Measurements from ENCODE around the gene EIF3F.

The EIF3F gene, protein sequence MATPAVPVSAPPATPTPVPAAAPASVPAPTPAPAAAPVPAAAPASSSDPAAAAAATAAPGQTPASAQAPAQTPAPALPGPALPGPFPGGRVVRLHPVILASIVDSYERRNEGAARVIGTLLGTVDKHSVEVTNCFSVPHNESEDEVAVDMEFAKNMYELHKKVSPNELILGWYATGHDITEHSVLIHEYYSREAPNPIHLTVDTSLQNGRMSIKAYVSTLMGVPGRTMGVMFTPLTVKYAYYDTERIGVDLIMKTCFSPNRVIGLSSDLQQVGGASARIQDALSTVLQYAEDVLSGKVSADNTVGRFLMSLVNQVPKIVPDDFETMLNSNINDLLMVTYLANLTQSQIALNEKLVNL

DNA sequence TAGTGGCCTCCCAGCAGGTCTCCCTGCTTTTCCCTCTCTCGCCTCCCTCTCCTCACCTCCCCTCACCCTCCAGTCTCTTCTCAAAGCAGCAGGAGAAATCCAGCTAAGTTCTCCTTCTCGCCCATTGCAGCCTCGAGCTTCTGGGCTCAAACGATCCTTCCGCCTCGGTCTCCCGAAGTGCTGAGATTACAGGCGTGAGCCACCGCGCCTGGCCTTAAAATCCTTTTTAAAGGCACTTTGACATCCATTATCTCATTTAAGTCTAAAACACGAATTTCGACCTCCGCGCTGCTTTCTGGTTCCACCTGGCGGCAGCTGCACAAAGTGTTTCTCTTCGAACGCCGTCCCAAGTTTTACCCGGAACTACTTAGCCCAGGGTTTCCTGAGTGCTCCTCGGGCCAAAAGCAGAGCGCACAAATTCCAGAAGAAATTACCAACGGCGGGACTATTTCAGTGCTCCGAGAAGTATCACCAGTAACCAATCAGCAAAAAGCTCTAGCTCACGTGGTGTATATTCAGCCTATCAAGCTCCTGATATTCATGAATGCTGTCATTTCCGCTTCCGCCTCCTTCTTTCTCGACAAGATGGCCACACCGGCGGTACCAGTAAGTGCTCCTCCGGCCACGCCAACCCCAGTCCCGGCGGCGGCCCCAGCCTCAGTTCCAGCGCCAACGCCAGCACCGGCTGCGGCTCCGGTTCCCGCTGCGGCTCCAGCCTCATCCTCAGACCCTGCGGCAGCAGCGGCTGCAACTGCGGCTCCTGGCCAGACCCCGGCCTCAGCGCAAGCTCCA is at the start of gene EIF3F:
Gene EIF3F, plus strand, starts transcription at position 570 of the 792 bp plus-strand sequence. Its CDS starts 16 bp downstream, at position 586.
- DNase-seq (ENCODE audit: low read depth in 2 of 2), result peak; percentile 100
- H3K4me3 ChIP-seq (replicated peaks in 1 of 2; ENCODE audit: low read depth in 2 of 2, low read length in 2 of 2), result peak within 1 kb of the TSS; percentile 58 to 72
- TF ChIP-seq, protein P1, sequence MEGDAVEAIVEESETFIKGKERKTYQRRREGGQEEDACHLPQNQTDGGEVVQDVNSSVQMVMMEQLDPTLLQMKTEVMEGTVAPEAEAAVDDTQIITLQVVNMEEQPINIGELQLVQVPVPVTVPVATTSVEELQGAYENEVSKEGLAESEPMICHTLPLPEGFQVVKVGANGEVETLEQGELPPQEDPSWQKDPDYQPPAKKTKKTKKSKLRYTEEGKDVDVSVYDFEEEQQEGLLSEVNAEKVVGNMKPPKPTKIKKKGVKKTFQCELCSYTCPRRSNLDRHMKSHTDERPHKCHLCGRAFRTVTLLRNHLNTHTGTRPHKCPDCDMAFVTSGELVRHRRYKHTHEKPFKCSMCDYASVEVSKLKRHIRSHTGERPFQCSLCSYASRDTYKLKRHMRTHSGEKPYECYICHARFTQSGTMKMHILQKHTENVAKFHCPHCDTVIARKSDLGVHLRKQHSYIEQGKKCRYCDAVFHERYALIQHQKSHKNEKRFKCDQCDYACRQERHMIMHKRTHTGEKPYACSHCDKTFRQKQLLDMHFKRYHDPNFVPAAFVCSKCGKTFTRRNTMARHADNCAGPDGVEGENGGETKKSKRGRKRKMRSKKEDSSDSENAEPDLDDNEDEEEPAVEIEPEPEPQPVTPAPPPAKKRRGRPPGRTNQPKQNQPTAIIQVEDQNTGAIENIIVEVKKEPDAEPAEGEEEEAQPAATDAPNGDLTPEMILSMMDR (IDR thresholded peaks at IDR 0.05; ENCODE audit: low read depth, low read length), result peak; percentile 82

DNA sequence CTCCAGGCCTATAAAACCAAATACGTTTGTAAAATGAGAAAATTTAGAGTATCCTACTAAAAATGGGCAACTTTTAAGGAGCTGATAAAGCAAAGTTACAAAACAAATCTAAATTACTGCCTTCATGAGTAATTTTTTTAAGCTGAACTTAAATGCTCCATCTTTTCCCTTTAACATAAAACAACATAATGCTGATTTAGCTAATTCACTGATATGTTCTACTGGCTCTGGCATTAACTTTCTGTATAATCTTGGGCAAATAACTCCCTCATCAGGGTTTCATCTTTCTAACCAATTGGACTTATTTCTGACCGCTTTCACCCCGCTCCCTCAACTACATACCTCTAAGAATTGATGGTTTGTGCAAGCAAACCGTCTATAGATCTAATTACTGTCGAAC is 46.0 kb upstream of the EIF3F start:
- TF ChIP-seq, protein P1 (IDR thresholded peaks at IDR 0.05; ENCODE audit: low read depth, low read length), result no peak
- DNase-seq (ENCODE audit: low read depth in 2 of 2), result no peak
- no peak overlapping the region for H3K4me3 ChIP-seq (replicated peaks in 1 of 2; ENCODE audit: low read depth in 2 of 2, low read length in 2 of 2)

DNA sequence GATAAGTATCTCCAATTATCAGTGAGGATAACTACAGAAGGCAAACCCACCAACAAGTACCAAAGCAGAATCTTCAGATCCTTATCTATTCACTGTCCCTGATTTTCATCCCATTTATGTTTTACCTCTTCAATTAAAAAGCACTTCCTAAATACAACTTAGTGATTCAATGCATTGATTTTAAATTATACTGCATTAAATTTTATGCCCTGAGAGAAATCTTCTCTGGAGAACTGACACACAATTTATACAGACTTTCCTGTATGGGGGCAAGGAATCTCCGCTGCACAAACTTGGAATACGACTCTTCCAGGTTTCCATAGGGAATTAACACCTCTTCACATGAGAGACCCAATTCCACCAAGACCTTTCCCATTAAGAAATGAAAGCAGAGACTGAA is 45.5 kb upstream of the EIF3F start, which contains the start of gene OR10A3:
Gene OR10A3, minus strand, starts transcription at position 101 of the 400 bp plus-strand sequence. CDS start 2,188 bp downstream, outside the sequence.
- H3K4me3 ChIP-seq (replicated peaks in 1 of 2; ENCODE audit: low read depth in 2 of 2, low read length in 2 of 2), result no peak within 1 kb of the TSS
- TF ChIP-seq, protein P1 (IDR thresholded peaks at IDR 0.05; ENCODE audit: low read depth, low read length), result no peak
- DNase-seq (ENCODE audit: low read depth in 2 of 2), result no peak

DNA sequence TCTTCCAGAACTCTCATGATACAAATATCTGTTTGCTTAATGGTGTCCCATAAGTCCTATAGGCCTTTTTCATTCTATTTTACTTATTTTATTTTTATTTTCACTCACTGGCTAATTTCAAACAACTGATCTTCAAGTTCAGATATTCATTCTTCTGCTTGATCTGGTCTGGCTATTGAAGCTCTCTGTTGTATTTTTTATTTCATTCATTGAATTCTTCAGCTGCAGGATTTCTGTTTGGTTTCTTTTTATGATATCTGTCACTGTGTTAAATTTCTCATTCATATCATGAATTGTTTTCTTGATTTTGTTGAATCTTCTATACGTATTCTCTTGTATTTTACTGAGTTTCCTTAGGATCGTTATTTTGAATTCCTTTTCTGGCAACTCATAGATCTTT is 43.0 kb upstream of the EIF3F start:
- no peak for DNase-seq (ENCODE audit: low read depth in 2 of 2)
- TF ChIP-seq, protein P1 (IDR thresholded peaks at IDR 0.05; ENCODE audit: low read depth, low read length), result no peak
- no peak overlapping the region for H3K4me3 ChIP-seq (replicated peaks in 1 of 2; ENCODE audit: low read depth in 2 of 2, low read length in 2 of 2)

DNA sequence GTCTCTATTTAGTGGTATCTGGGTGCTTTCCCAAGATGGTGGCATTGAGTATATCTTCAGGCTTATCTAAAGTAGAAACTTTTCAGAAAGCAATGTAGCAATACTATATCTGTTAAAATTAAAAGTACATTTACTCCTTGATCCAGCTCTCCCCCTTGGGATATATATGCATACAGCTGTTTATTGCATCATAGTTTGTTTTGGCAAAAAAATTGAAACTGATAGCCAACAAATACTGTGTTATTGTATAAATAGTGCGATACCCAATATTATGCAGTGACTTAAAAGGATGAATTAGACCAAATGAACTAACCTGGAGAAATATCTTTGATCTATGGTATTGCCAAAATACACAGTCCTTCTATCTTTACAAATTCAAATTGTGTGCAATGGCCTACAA is 37.2 kb upstream of the EIF3F start:
- H3K4me3 ChIP-seq (replicated peaks in 1 of 2; ENCODE audit: low read depth in 2 of 2, low read length in 2 of 2), result no peak overlapping the region
- TF ChIP-seq, protein P1 (IDR thresholded peaks at IDR 0.05; ENCODE audit: low read depth, low read length), result no peak
- peak in 1 of 2 donors; percentile 15 for DNase-seq (ENCODE audit: low read depth in 2 of 2)

DNA sequence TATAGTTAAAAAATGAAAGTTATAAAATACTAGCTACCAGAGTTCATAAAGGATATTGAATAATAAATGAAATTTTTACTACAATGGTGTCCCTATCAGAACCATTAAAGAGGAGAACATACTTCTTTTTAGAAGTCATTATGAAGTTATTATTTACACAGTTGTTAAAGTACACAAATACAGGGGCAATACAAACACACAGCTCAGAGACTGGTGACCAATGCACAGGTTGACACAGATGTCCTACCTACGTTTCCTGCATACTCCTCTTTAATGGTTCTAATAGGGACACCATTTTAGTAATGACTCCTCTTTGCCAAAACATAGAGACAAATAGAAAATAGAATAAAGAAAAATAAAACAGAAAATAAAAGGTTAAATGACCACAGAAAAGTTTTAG is 31.9 kb upstream of the EIF3F start:
- no peak for DNase-seq (ENCODE audit: low read depth in 2 of 2)
- TF ChIP-seq, protein P1 (IDR thresholded peaks at IDR 0.05; ENCODE audit: low read depth, low read length), result no peak
- no peak overlapping the region for H3K4me3 ChIP-seq (replicated peaks in 1 of 2; ENCODE audit: low read depth in 2 of 2, low read length in 2 of 2)
